NCI-H187 treated with DMSO at 0.1 percent for 48 hours (cell line): Measurements from ENCODE around the gene SERPINH1.

Experiments used
- DNase-seq: peaks from one replicate; lab custom pipeline; 2025; lab: John Stamatoyannopoulos, UW

SERPINH1 gene

GRCh38 chr11:75562048-75562835, at the start of gene SERPINH1:
TSS of gene SERPINH1 (plus strand) at chr11:75562253. CDS start at chr11:75566350, 4,097 bp downstream.
- no peak for DNase-seq

GRCh38 chr11:75513250-75513649, 48.8 kb upstream of the SERPINH1 start:
- DNase-seq: no peak

GRCh38 chr11:75514596-75514995, 47.5 kb upstream of the SERPINH1 start:
- no peak for DNase-seq

- DNase-seq: no peak
Observed at GRCh38 chr11:75516140-75516539, 45.9 kb upstream of the SERPINH1 start.

GRCh38 chr11:75516886-75517285, 45.2 kb upstream of the SERPINH1 start:
- no peak for DNase-seq

GRCh38 chr11:75518204-75518549, 43.9 kb upstream of the SERPINH1 start:
- no peak for DNase-seq

- DNase-seq: no peak
Observed at GRCh38 chr11:75518771-75519653, 43.0 kb upstream of the SERPINH1 start.

GRCh38 chr11:75520688-75521087, 41.4 kb upstream of the SERPINH1 start:
- DNase-seq: no peak

- no peak for DNase-seq
Observed at GRCh38 chr11:75522286-75523044, 39.6 kb upstream of the SERPINH1 start.

GRCh38 chr11:75523189-75523588, 38.9 kb upstream of the SERPINH1 start:
- DNase-seq: no peak

GRCh38 chr11:75523811-75524664, 38.0 kb upstream of the SERPINH1 start:
- DNase-seq: no peak

- no peak for DNase-seq
Observed at GRCh38 chr11:75524665-75525432, 37.2 kb upstream of the SERPINH1 start.

GRCh38 chr11:75525433-75526191, 36.4 kb upstream of the SERPINH1 start, which contains the start of gene GDPD5:
TSS of gene GDPD5 (minus strand) at chr11:75525941. CDS start at chr11:75477735, 48,206 bp downstream.
- peak; percentile 30 for DNase-seq

GRCh38 chr11:75526192-75526541, 35.9 kb upstream of the SERPINH1 start:
- no peak for DNase-seq

- DNase-seq: no peak
Observed at GRCh38 chr11:75527130-75527529, 34.9 kb upstream of the SERPINH1 start.

- DNase-seq: no peak
Observed at GRCh38 chr11:75527938-75528735, 33.9 kb upstream of the SERPINH1 start.

GRCh38 chr11:75530577-75530976, 31.5 kb upstream of the SERPINH1 start:
- no peak for DNase-seq

GRCh38 chr11:75531325-75531724, 30.7 kb upstream of the SERPINH1 start:
- DNase-seq: no peak
